ENCODE measurements around the gene LTBP4.
A peak's percentile ranks its signal among the peaks of the same experiment; 100 is the strongest.
"Not testable (repeated sequence)": the region's sequence is repeated elsewhere in the genome, so short reads cannot be mapped to it uniquely, and the experiment has no call there.

The LTBP4 gene

DNA sequence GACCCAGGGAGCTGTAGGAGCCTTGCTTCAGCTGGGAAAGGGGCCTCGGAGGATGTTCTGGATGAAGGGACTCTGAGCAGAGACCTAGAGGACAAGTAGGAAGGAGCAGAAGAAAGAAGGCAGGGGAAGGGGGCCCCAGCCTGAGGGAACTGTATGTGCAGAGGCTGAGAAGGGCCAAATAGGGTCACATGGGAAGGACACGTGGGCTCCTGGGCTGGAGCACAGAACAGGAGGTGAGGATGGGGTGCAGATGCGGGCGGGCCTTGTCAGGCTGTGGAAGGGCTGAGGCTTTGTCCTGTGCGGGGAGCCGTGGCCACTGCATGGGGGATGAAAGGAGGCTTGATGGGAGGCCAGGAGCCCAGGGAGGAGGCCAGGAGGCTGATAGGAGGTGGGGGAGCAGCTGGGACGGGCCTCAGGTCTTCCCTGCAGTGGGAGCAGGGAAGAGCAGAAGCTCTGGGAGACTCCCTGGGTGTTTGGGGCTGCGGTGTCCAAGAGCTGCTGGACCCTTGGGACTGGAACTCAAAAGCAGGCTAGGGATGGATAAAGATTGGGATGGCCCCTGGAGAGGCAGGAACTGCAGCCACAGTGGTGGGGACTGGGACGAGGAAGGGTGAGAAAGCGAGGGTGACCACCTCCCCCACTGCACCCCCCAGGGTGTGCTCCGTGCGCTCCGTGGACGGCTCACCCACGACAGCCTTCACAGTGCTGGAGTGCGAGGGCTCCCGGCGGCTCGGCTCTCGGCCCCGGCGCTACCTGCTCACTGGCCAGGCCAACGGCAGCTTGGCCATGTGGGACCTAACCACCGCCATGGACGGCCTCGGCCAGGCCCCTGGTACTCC is 11.4 kb upstream of the LTBP4 start:
- H3K4me3 ChIP-seq (ENCODE audit: control insufficient read depth in 1 of 7, extremely low read depth in 1 of 7, insufficient read depth in 4 of 7, low read depth in 2 of 7, low read length in 6 of 7) = no peak overlapping the region
- CTCF ChIA-PET = interaction anchor here (0.7 to 1.3 kb wide), 3 partner anchors 9 to 10 kb away, joined by 3 read pairs; no protein-coding TSS in a partner anchor

DNA sequence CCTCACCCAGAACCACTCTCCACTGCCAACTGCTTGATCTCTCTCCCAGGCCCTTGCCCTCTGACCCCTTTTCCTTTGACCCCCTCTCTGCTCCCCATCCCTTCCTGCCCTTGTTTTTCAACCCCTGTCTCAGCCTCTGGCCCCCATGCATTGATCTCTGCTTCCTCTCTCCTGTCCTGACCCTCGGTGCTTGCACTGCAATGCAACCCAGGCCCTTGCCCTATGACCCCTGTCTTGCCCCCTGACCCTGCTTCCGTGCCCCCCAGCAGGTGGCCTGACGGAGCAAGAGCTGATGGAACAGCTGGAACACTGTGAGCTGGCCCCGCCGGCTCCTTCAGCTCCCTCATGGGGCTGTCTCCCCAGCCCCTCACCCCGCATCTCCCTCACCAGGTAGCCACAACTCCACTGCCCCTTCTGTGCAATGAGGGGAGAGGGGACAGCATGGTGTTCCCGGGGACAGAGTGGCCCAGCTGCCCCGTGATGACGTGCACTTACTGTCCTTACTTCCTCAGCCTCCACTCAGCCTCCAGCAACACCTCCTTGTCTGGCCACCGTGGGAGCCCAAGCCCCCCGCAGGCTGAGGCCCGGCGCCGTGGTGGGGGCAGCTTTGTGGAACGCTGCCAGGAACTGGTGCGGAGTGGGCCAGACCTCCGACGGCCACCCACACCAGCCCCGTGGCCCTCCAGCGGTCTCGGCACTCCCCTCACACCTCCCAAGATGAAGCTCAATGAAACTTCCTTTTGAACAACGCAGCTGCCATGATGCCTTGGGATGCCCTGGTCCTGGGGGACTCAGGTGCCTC is 10.5 kb upstream of the LTBP4 start:
- POLR2A ChIA-PET = interaction anchor here (0.6 kb wide), 1 partner anchor 504 kb away, joined by 4 read pairs; no protein-coding TSS in a partner anchor
- H3K4me1 ChIP-seq (ENCODE audit: control extremely low read depth in 1 of 4, control insufficient read depth in 4 of 4, insufficient read depth in 4 of 4, low read length in 3 of 4) = peaks cover 0 to 2% (median 0%) of the 10 kb centered on the region in 4 experiments
- 95% methylated on average over 20 of the region's 22 CpGs for WGBS (ENCODE audit: insufficient coverage)
- peaks cover 8 to 37% (median 21%) of the 10 kb centered on the region in 4 experiments for H3K36me3 ChIP-seq (ENCODE audit: control insufficient read depth in 4 of 4, insufficient read depth in 4 of 4, low read length in 3 of 4)
- no peaks in the 10 kb centered on the region for H3K9me3 ChIP-seq (ENCODE audit: control extremely low read depth in 1 of 5, control insufficient read depth in 4 of 5, insufficient read depth in 2 of 5, low read depth in 1 of 5, low read length in 4 of 5)
- H3K4me3 ChIP-seq (ENCODE audit: control insufficient read depth in 1 of 7, extremely low read depth in 1 of 7, insufficient read depth in 4 of 7, low read depth in 2 of 7, low read length in 6 of 7) = no peak overlapping the region
- CTCF ChIA-PET = interaction anchor here (0.6 to 1.6 kb wide), 3 partner anchors 8 to 16 kb away, joined by 3 read pairs; no protein-coding TSS in a partner anchor
- H3K27ac ChIP-seq (ENCODE audit: insufficient read depth in 1 of 2, low read depth in 1 of 2, low read length in 2 of 2, poor library complexity in 1 of 2, severe bottlenecking in 2 of 2) = no peak overlapping the region
- H3K27me3 ChIP-seq (replicated peaks in 2 of 5; ENCODE audit: control insufficient read depth in 4 of 5, insufficient read depth in 5 of 5, low read length in 4 of 5) = peaks cover 0 to 10% (median 0%) of the 10 kb centered on the region in 5 experiments
- no peak for DNase-seq

More for the DNA sequence above, 11.4 kb upstream of the LTBP4 start:
- H3K36me3 ChIP-seq (ENCODE audit: control insufficient read depth in 4 of 4, insufficient read depth in 4 of 4, low read length in 3 of 4) = peaks cover 8 to 40% (median 23%) of the 10 kb centered on the region in 4 experiments
- peaks cover 0 to 6% (median 0%) of the 10 kb centered on the region in 5 experiments for H3K27me3 ChIP-seq (replicated peaks in 2 of 5; ENCODE audit: control insufficient read depth in 4 of 5, insufficient read depth in 5 of 5, low read length in 4 of 5)
- no peak overlapping the region for H3K27ac ChIP-seq (ENCODE audit: insufficient read depth in 1 of 2, low read depth in 1 of 2, low read length in 2 of 2, poor library complexity in 1 of 2, severe bottlenecking in 2 of 2)
- WGBS (ENCODE audit: insufficient coverage) = 98% methylated on average over 17 of the region's 26 CpGs
- no peak for DNase-seq
- H3K9me3 ChIP-seq (ENCODE audit: control extremely low read depth in 1 of 5, control insufficient read depth in 4 of 5, insufficient read depth in 2 of 5, low read depth in 1 of 5, low read length in 4 of 5) = no peaks in the 10 kb centered on the region
- POLR2A ChIA-PET = no interaction called here
- H3K4me1 ChIP-seq (ENCODE audit: control extremely low read depth in 1 of 4, control insufficient read depth in 4 of 4, insufficient read depth in 4 of 4, low read length in 3 of 4) = peaks cover 0 to under 1% (median 0%) of the 10 kb centered on the region in 4 experiments

DNA sequence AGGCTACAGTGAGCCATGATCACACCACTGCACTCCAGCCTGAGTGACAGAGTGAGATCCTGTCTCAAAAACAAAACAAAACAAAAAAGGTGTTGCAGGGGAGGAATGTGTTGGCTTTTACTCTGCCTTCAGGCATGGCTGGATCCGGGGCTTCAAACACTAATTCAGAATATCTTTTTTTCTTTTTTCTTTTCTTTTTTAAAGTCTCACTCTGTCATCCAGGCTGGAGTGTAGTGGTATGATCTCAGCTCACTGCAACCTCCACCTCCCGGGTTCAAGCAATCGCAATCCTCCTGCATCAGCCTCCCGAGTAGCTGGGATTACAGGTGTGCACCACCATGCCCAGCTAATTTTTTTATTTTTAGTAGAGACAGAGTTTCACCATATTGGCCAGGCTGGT is 9.4 kb upstream of the LTBP4 start:
- DNase-seq; H3K27ac ChIP-seq (ENCODE audit: insufficient read depth in 1 of 2, low read depth in 1 of 2, low read length in 2 of 2, poor library complexity in 1 of 2, severe bottlenecking in 2 of 2); POLR2A ChIA-PET; H3K4me1 ChIP-seq (ENCODE audit: control extremely low read depth in 1 of 4, control insufficient read depth in 4 of 4, insufficient read depth in 4 of 4, low read length in 3 of 4); H3K4me3 ChIP-seq (ENCODE audit: control insufficient read depth in 1 of 7, extremely low read depth in 1 of 7, insufficient read depth in 4 of 7, low read depth in 2 of 7, low read length in 6 of 7); H3K9me3 ChIP-seq (ENCODE audit: control extremely low read depth in 1 of 5, control insufficient read depth in 4 of 5, insufficient read depth in 2 of 5, low read depth in 1 of 5, low read length in 4 of 5): not testable (repeated sequence)
- no CpG with 5 or more reads among the region's 4 CpGs for WGBS (ENCODE audit: insufficient coverage)
- peaks cover 0 to 18% (median 4%) of the 10 kb centered on the region in 5 experiments for H3K27me3 ChIP-seq (replicated peaks in 2 of 5; ENCODE audit: control insufficient read depth in 4 of 5, insufficient read depth in 5 of 5, low read length in 4 of 5)
- peaks cover 3 to 26% (median 18%) of the 10 kb centered on the region in 4 experiments for H3K36me3 ChIP-seq (ENCODE audit: control insufficient read depth in 4 of 4, insufficient read depth in 4 of 4, low read length in 3 of 4)
- CTCF ChIA-PET = interaction anchor here (1.6 kb wide), 1 partner anchor 17 kb away, joined by 3 read pairs; no protein-coding TSS in a partner anchor

DNA sequence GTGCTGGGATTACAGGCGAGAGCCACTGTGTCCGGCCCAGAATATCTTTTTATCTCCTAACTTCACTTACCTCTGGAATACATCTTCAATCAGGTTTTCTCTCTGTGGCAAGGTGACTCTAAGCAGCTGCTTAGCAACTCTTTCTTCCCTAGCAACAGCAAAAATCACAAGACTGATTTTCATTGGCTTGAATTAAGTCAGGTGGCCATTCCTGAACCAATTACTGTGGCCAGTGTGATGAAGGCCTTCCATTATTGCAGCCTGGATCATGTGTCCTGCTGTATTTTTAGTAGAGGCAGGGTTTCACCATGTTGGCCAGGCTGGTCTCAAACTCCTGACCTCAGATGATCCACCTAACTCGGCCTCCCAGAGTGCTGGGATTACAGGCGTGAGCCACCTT is 9.0 kb upstream of the LTBP4 start:
- peak in 2 of 3 donors; percentile 74 to 80 for DNase-seq
- ChIA-PET CTCF (interaction anchor here (1.6 kb wide), 1 partner anchor 18 kb away, joined by 3 read pairs; no protein-coding TSS in a partner anchor), POLR2A (no interaction called here)
- WGBS (ENCODE audit: insufficient coverage) = 94% methylated on average over 3 of the region's 4 CpGs
- no peak overlapping the region for H3K27ac ChIP-seq (ENCODE audit: insufficient read depth in 1 of 2, low read depth in 1 of 2, low read length in 2 of 2, poor library complexity in 1 of 2, severe bottlenecking in 2 of 2)
- no peaks in the 10 kb centered on the region for H3K9me3 ChIP-seq (ENCODE audit: control extremely low read depth in 1 of 5, control insufficient read depth in 4 of 5, insufficient read depth in 2 of 5, low read depth in 1 of 5, low read length in 4 of 5)
- H3K4me1 ChIP-seq (ENCODE audit: control extremely low read depth in 1 of 4, control insufficient read depth in 4 of 4, insufficient read depth in 4 of 4, low read length in 3 of 4) = peaks cover 0 to 6% (median 2%) of the 10 kb centered on the region in 4 experiments
- H3K27me3 ChIP-seq (replicated peaks in 2 of 5; ENCODE audit: control insufficient read depth in 4 of 5, insufficient read depth in 5 of 5, low read length in 4 of 5) = peaks cover 0 to 22% (median 4%) of the 10 kb centered on the region in 5 experiments
- H3K4me3 ChIP-seq (ENCODE audit: control insufficient read depth in 1 of 7, extremely low read depth in 1 of 7, insufficient read depth in 4 of 7, low read depth in 2 of 7, low read length in 6 of 7) = no peak overlapping the region
- peaks cover 0 to 22% (median 15%) of the 10 kb centered on the region in 4 experiments for H3K36me3 ChIP-seq (ENCODE audit: control insufficient read depth in 4 of 4, insufficient read depth in 4 of 4, low read length in 3 of 4)

DNA sequence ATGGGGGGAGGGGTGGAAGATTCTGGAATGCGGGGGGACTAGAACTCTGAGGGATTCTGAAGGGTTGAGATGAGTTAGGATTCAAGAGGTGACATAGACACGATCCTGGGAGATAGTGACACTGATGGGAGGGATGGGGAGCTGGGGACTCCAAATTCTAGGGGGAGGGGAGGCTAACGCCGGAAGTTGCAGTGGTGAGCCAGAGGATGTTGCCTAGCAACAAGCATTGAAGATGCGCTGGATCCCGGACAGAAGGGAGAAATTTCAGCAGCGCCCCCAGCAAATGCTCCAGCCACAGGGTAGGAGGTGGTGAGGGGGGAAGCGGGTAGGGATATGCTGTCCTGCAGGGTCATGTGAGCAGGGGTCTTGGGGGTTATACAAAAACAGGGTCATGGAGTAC is 6.9 kb upstream of the LTBP4 start:
- ChIA-PET POLR2A (no interaction called here), CTCF (interaction anchor here (0.9 to 2.2 kb wide), 4 partner anchors 9 to 45 kb away, joined by 3 to 7 read pairs (median 3); no protein-coding TSS in a partner anchor)
- 40% methylated on average over 6 of the region's 8 CpGs for WGBS (ENCODE audit: insufficient coverage)

DNA sequence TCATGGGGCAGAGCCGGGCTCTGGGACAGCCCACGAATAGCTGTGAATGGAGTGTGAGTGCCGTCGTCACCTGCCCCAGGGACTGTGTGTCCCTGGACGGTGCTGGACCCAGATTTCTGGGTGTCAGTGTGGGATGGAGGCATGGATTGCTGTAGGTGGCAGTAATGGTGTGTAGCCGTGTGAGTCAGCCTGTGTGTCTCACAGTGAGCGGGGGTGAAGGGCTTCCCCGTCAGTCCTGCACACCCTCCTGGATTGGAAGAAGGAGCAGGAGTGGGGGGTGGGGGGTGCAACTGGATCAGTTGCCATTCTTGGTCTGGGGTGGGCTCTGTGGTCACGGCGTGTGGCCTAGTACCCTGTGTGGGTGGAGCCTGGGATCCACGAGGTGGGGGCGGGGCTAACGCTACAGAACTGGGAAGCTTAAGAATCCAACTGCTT is 6.5 kb upstream of the LTBP4 start:
- peak in 1 of 3 donors; percentile 24 for DNase-seq
- 63% methylated on average over 7 of the region's 13 CpGs for WGBS (ENCODE audit: insufficient coverage)
- Histone ChIP-seq H3K4me1 (ENCODE audit: control extremely low read depth in 1 of 4, control insufficient read depth in 4 of 4, insufficient read depth in 4 of 4, low read length in 3 of 4) (peaks cover 0 to 24% (median 17%) of the 10 kb centered on the region in 4 experiments), H3K27me3 (replicated peaks in 2 of 5; ENCODE audit: control insufficient read depth in 4 of 5, insufficient read depth in 5 of 5, low read length in 4 of 5) (peaks cover 2 to 41% (median 9%) of the 10 kb centered on the region in 5 experiments), H3K4me3 (ENCODE audit: control insufficient read depth in 1 of 7, extremely low read depth in 1 of 7, insufficient read depth in 4 of 7, low read depth in 2 of 7, low read length in 6 of 7) (no peak overlapping the region), H3K27ac (ENCODE audit: insufficient read depth in 1 of 2, low read depth in 1 of 2, low read length in 2 of 2, poor library complexity in 1 of 2, severe bottlenecking in 2 of 2) (no peak overlapping the region), H3K36me3 (ENCODE audit: control insufficient read depth in 4 of 4, insufficient read depth in 4 of 4, low read length in 3 of 4) (peaks cover 0 to 4% (median 2%) of the 10 kb centered on the region in 4 experiments), H3K9me3 (ENCODE audit: control extremely low read depth in 1 of 5, control insufficient read depth in 4 of 5, insufficient read depth in 2 of 5, low read depth in 1 of 5, low read length in 4 of 5) (no peaks in the 10 kb centered on the region)
- POLR2A ChIA-PET = no interaction called here
- CTCF ChIA-PET = interaction anchor here (0.9 to 2.4 kb wide), 7 partner anchors 9 to 286 kb away, joined by 3 to 8 read pairs (median 3); no protein-coding TSS in a partner anchor

More for the DNA sequence above, 6.9 kb upstream of the LTBP4 start:
- Histone ChIP-seq H3K9me3 (ENCODE audit: control extremely low read depth in 1 of 5, control insufficient read depth in 4 of 5, insufficient read depth in 2 of 5, low read depth in 1 of 5, low read length in 4 of 5) (no peaks in the 10 kb centered on the region), H3K27ac (ENCODE audit: insufficient read depth in 1 of 2, low read depth in 1 of 2, low read length in 2 of 2, poor library complexity in 1 of 2, severe bottlenecking in 2 of 2) (no peak overlapping the region), H3K4me1 (ENCODE audit: control extremely low read depth in 1 of 4, control insufficient read depth in 4 of 4, insufficient read depth in 4 of 4, low read length in 3 of 4) (peaks cover 0 to 20% (median 13%) of the 10 kb centered on the region in 4 experiments), H3K4me3 (ENCODE audit: control insufficient read depth in 1 of 7, extremely low read depth in 1 of 7, insufficient read depth in 4 of 7, low read depth in 2 of 7, low read length in 6 of 7) (no peak overlapping the region), H3K27me3 (replicated peaks in 2 of 5; ENCODE audit: control insufficient read depth in 4 of 5, insufficient read depth in 5 of 5, low read length in 4 of 5) (peaks cover 2 to 39% (median 9%) of the 10 kb centered on the region in 5 experiments), H3K36me3 (ENCODE audit: control insufficient read depth in 4 of 4, insufficient read depth in 4 of 4, low read length in 3 of 4) (peaks cover 0 to 4% (median 2%) of the 10 kb centered on the region in 4 experiments)
- DNase-seq = no peak
